Chondrocyte (in vitro differentiated cells): Measurements from ENCODE around the gene GPR31. TPM values are rescaled to one million over a fixed set of nuclear protein-coding genes. Genes with fewer than 3 reads are reported as not detected.

Experiments used
- DNase-seq: peaks from one replicate; pipeline ENCODE4 v3.0.0; 2021; ENCODE audit warnings: mixed read lengths, low spot score
- H3K27ac Mint-ChIP-seq: one replicate; pipeline ENCODE4 v1.8.0; 2021; ENCODE audit warnings: mild to moderate bottlenecking, moderate library complexity, mixed read lengths; ENCODE audit not compliant: unreplicated experiment
- H3K27me3 Mint-ChIP-seq: 2 replicates; pipeline ENCODE4 v1.8.0; 2021; ENCODE audit warnings: low read depth, mixed read lengths
- H3K36me3 Mint-ChIP-seq: 2 replicates; pipeline ENCODE4 v1.8.0; 2021; ENCODE audit warnings: low read depth, mixed read lengths
- H3K4me1 Mint-ChIP-seq: 2 replicates; pipeline ENCODE4 v1.8.0; 2021; ENCODE audit warnings: low read depth, mild to moderate bottlenecking, mixed read lengths
- H3K4me3 Mint-ChIP-seq: one replicate; pipeline ENCODE4 v1.8.0; 2021; ENCODE audit warnings: mild to moderate bottlenecking, moderate library complexity, mixed read lengths; ENCODE audit not compliant: unreplicated experiment
- H3K9me3 Mint-ChIP-seq: 2 replicates; pipeline ENCODE4 v1.8.0; 2021; ENCODE audit warnings: low read depth, mixed read lengths
- CTCF ChIP-seq: fragments of 200-600 bp; sonication (generic); IDR thresholded peaks from 2 replicates; pipeline ENCODE4 v1.5.0; 2021; ENCODE audit warnings: antibody characterized with exemption, mild to moderate bottlenecking, moderate library complexity
- total RNA-seq: library from RNA; stranded (reverse); gene quantifications from 3 replicates; pipeline ENCODE4 v1.2.1, GENCODE V29; 2021

Gene GPR31
- total RNA-seq, 1 donor from 2014 or later, result not detected

DNA sequence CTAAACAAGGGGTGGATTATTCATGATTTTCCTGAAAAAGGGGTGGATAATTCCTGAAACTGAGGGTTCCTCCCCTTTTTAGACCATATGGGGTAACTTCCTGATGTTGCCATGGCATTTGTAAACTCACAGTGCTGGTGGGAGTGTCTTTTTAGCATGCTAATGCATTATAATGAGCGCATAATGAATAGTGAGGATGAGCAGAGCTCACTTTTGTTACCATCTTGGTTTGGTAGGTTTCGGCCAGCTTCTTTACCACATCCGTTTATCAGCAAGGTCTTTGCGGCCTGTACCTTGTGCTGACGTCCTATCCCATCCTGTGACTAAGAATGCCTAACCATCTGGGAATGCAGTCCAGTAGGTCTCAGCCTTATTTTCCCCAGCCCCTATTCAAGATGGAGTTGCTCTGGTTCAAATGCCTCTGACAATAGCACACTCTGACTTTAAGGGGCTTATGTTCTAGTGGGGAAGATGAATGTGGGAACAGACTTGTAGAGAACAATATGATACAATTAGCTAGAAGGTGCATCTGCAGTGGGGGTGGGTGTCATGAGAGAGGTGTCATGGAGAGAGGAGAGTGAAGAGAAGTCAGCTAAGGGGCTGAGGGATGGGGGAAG, 4.2 kb upstream of the GPR31 start:
- DNase-seq, result no peak
- no peaks in the 10 kb centered on the region for H3K4me1 Mint-ChIP-seq
- no peak for TF ChIP-seq CTCF
- H3K36me3 Mint-ChIP-seq, result peaks cover 2% of the 10 kb centered on the region
- no peak overlapping the region for H3K4me3 Mint-ChIP-seq
- H3K27ac Mint-ChIP-seq, result no peak overlapping the region
- no peaks in the 10 kb centered on the region for H3K9me3 Mint-ChIP-seq
- peaks cover 29% of the 10 kb centered on the region for H3K27me3 Mint-ChIP-seq

GRCh38 chr6:167157414-167157813, 366 bp downstream of the GPR31 start:
- Mint-ChIP-seq H3K27me3 (peaks cover 1% of the 10 kb centered on the region), H3K36me3 (no peaks in the 10 kb centered on the region)

GRCh38 chr6:167154895-167155294, 2.9 kb downstream of the GPR31 start:
- Mint-ChIP-seq H3K36me3 (no peaks in the 10 kb centered on the region), H3K4me3 (no peak overlapping the region), H3K4me1 (peaks cover 10% of the 10 kb centered on the region), H3K27me3 (no peaks in the 10 kb centered on the region), H3K9me3 (no peaks in the 10 kb centered on the region), H3K27ac (no peak overlapping the region)
- TF ChIP-seq CTCF, result no peak
- no peak for DNase-seq

More at GRCh38 chr6:167157414-167157813, 366 bp downstream of the GPR31 start:
- no peak for TF ChIP-seq CTCF
- DNase-seq, result no peak
- Mint-ChIP-seq H3K9me3 (no peaks in the 10 kb centered on the region), H3K4me1 (peaks cover 10% of the 10 kb centered on the region), H3K4me3 (no peak overlapping the region), H3K27ac (no peak overlapping the region)

DNA sequence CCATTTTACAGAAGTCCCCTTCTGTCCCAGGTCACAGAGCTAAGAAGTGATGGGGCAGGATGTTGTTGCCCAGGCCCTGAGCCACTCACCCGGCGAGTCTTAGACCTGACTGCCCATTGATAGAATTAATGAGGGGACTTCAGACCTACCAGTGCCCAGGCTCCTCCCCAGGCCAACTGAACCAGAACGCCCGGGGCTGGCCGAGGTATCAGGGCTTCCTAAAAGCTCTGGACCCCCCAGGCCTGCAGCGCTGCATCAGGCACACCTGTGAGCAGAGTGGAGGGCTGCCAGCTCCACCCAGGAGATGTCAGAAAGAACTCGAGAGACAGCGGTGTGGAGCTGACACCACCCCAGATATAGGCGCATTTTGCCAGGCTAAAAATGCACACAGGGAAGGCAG, 3.5 kb downstream of the GPR31 start:
- Mint-ChIP-seq H3K27ac (no peak overlapping the region), H3K4me1 (peaks cover 10% of the 10 kb centered on the region), H3K27me3 (no peaks in the 10 kb centered on the region), H3K9me3 (no peaks in the 10 kb centered on the region), H3K4me3 (no peak overlapping the region), H3K36me3 (no peaks in the 10 kb centered on the region)
- DNase-seq, result no peak
- no peak for TF ChIP-seq CTCF

DNA sequence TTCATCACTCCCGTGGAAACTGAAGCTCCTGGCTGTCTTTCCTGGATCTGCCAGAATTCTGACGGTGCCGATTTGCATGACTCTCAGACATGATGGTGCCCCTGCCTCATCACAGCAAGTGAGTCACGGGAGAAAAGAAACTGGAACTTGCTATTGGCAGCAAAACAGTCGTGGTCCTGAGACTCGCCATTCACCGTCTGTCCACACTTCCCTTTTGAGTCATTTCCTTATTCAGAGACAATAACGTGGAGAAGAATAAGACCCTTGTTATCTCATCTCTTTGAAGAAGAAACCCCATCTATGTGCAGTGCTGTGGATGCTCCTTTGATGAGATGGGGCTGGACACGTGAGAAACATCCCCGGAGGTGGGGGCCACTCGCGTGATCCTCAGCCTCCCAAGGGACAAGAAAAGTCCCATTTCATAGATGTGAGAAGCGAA, 4.2 kb downstream of the GPR31 start:
- H3K36me3 Mint-ChIP-seq, result no peaks in the 10 kb centered on the region

More for the DNA sequence above, 4.2 kb downstream of the GPR31 start:
- no peaks in the 10 kb centered on the region for H3K9me3 Mint-ChIP-seq
- no peak for TF ChIP-seq CTCF
- no peak for DNase-seq
- no peaks in the 10 kb centered on the region for H3K27me3 Mint-ChIP-seq
- H3K27ac Mint-ChIP-seq, result no peak overlapping the region
- peaks cover 10% of the 10 kb centered on the region for H3K4me1 Mint-ChIP-seq
- peak overlapping the region; percentile 59 for H3K4me3 Mint-ChIP-seq
